H1 (cell line): ENCODE results near the gene LAMTOR5. TPM values are rescaled to one million over a fixed set of nuclear protein-coding genes. Genes with fewer than 3 reads are reported as not detected.

Source experiments
- CTCF ChIA-PET: fragments of 300-600 bp; sonication (Branson Sonifier 250); formaldehyde crosslinking; loops from one replicate; lab custom pipeline; 2021; ENCODE audit not compliant: partially characterized antibody; lab: Charles Lee
- POLR2A ChIA-PET: fragments of 300-600 bp; sonication (Branson Sonifier 250); formaldehyde crosslinking; loops from one replicate; lab custom pipeline; 2021; ENCODE audit warnings: inconsistent platforms; ENCODE audit not compliant: partially characterized antibody; lab: Charles Lee
- DNase-seq, 2 experiments: peaks; one replicate each; pipeline versions ENCODE4 v3.0.0 to v3.0.0-alpha.2; 2010 to 2022; ENCODE audit warnings: low spot score in 2 of 2, low read depth in 1 of 2, mixed read lengths in 1 of 2
- FAIRE-seq: peaks from 2 replicates; lab custom pipeline; 2011; peaks lifted over from hg19 to GRCh38; lab: Jason Lieb, UNC
- H2AFZ ChIP-seq: 2 replicates; pipeline ENCODE4 v1.8.1; 2012; ENCODE audit warnings: low read length, inconsistent platforms
- H2AK5ac ChIP-seq: 2 replicates; pipeline ENCODE4 v1.6.1; 2013; ENCODE audit warnings: low read depth, low read length
- H2BK120ac ChIP-seq: replicated peaks from 2 replicates; pipeline ENCODE3; 2013; ENCODE audit warnings: low read depth, low read length, inconsistent platforms
- H2BK12ac ChIP-seq: 2 replicates; pipeline ENCODE4 v1.6.1; 2013; ENCODE audit warnings: low read depth, low read length
- H2BK15ac ChIP-seq: 2 replicates; pipeline ENCODE4 v1.6.1; 2013; ENCODE audit warnings: low read length
- H2BK20ac ChIP-seq: 2 replicates; pipeline ENCODE4 v1.6.1; 2013; ENCODE audit warnings: low read length
- H2BK5ac ChIP-seq: 2 replicates; pipeline ENCODE4 v1.6.1; 2013; ENCODE audit warnings: low read depth, low read length
- H3K14ac ChIP-seq: 2 replicates; pipeline ENCODE4 v1.6.1; 2013; ENCODE audit warnings: inconsistent platforms; ENCODE audit not compliant: insufficient read length
- H3K18ac ChIP-seq: 2 replicates; pipeline ENCODE4 v1.6.1; 2013; ENCODE audit warnings: low read length; ENCODE audit errors: extremely low read depth
- H3K23ac ChIP-seq: 2 replicates; pipeline ENCODE4 v1.6.1; 2013; ENCODE audit warnings: inconsistent platforms; ENCODE audit not compliant: insufficient read length
- H3K23me2 ChIP-seq: 2 replicates; pipeline ENCODE4 v1.6.1; 2013; ENCODE audit warnings: low read depth, low read length
- H3K27ac ChIP-seq: 2 replicates; pipeline ENCODE4 v1.6.1; 2011; ENCODE audit warnings: low read depth, low read length, inconsistent platforms
- H3K27me3 ChIP-seq, 4 experiments: replicated peaks in 1 of 4; 1 replicate in 1 of 4; 2 replicates in 3 of 4; pipeline versions ENCODE4 v1.6.1 to v1.8.1; 2011 to 2013; ENCODE audit warnings: low read length in 3 of 4, mild to moderate bottlenecking in 3 of 4, inconsistent platforms in 2 of 4, mixed read lengths in 2 of 4, moderate library complexity in 1 of 4; ENCODE audit not compliant: control insufficient read depth in 3 of 4, insufficient read depth in 3 of 4; ENCODE audit errors: extremely low read depth in 1 of 4
- H3K36me3 ChIP-seq, 4 experiments: 2 replicates each; pipeline versions ENCODE4 v1.6.1 to v1.8.1; 2011 to 2013; ENCODE audit warnings: mild to moderate bottlenecking in 4 of 4, low read length in 3 of 4, moderate library complexity in 2 of 4, control low read depth in 1 of 4, inconsistent platforms in 1 of 4; ENCODE audit not compliant: insufficient read depth in 4 of 4, control insufficient read depth in 2 of 4
- H3K4ac ChIP-seq: replicated peaks from 2 replicates; pipeline ENCODE3; 2013; ENCODE audit warnings: low read length, low read depth, mixed read lengths, inconsistent platforms; ENCODE audit not compliant: insufficient read length
- H3K4me1 ChIP-seq, 4 experiments: replicated peaks in 1 of 4; 1 replicate in 1 of 4; 2 replicates in 3 of 4; pipeline versions ENCODE4 v1.6.1 to v1.8.1; 2011 to 2013; ENCODE audit warnings: low read length in 3 of 4, inconsistent platforms in 2 of 4, mixed read lengths in 1 of 4; ENCODE audit not compliant: insufficient read depth in 4 of 4, control insufficient read depth in 3 of 4
- H3K4me2 ChIP-seq, 2 experiments: 2 replicates each; pipeline versions ENCODE4 v1.6.1 to v1.8.1; 2011 to 2013; ENCODE audit warnings: low read depth in 2 of 2, low read length in 2 of 2, control low read depth in 1 of 2, inconsistent platforms in 1 of 2, mild to moderate bottlenecking in 1 of 2; ENCODE audit not compliant: insufficient read depth in 1 of 2
- H3K4me3 ChIP-seq, 4 experiments: fragments of 200-600, 300-600 bp in 1 of 4; sonication (generic), shearing (Covaris generic), sonication (Bioruptor Twin) in 1 of 4; 2 replicates each; pipeline versions ENCODE4 v1.5.1 to v1.8.1; 2011 to 2016; ENCODE audit warnings: low read length in 4 of 4, low read depth in 3 of 4, control low read depth in 2 of 4, inconsistent platforms in 2 of 4, mild to moderate bottlenecking in 2 of 4, mixed read lengths in 1 of 4, moderate library complexity in 1 of 4; ENCODE audit not compliant: insufficient read depth in 2 of 4; ENCODE audit errors: extremely low read depth in 1 of 4
- H3K56ac ChIP-seq: replicated peaks from 2 replicates; pipeline ENCODE3; 2013; ENCODE audit warnings: low read depth, mild to moderate bottlenecking, mixed read lengths, low read length, inconsistent platforms; ENCODE audit not compliant: insufficient read length
- H3K79me1 ChIP-seq: 2 replicates; pipeline ENCODE4 v1.6.1; 2013; ENCODE audit warnings: low read depth, low read length, control low read depth
- H3K79me2 ChIP-seq, 2 experiments: 2 replicates each; pipeline versions ENCODE4 v1.6.1 to v1.8.1; 2012 to 2013; ENCODE audit warnings: low read length in 2 of 2, mild to moderate bottlenecking in 2 of 2, inconsistent platforms in 1 of 2; ENCODE audit not compliant: insufficient read depth in 2 of 2, control insufficient read depth in 1 of 2
- H3K9ac ChIP-seq, 4 experiments: replicated peaks in 1 of 4; 1 replicate in 1 of 4; 2 replicates in 3 of 4; pipeline versions ENCODE4 v1.6.1 to v1.8.1; 2011 to 2013; ENCODE audit warnings: low read depth in 3 of 4, low read length in 3 of 4, control low read depth in 2 of 4, mild to moderate bottlenecking in 2 of 4, moderate library complexity in 2 of 4, inconsistent platforms in 1 of 4; ENCODE audit errors: extremely low read depth in 1 of 4
- H3K9me3 ChIP-seq, 2 experiments: 2 replicates each; pipeline versions ENCODE4 v1.6.1 to v1.8.1; 2012 to 2013; ENCODE audit warnings: mild to moderate bottlenecking in 2 of 2, moderate library complexity in 2 of 2, control low read depth in 1 of 2, inconsistent platforms in 1 of 2, low read depth in 1 of 2, low read length in 1 of 2, mixed read lengths in 1 of 2; ENCODE audit not compliant: insufficient read depth in 2 of 2
- H4K20me1 ChIP-seq, 2 experiments: replicated peaks in 1 of 2; 2 replicates each; pipeline versions ENCODE3 to v1.8.1; 2011 to 2013; ENCODE audit warnings: inconsistent platforms in 2 of 2, low read length in 2 of 2, mild to moderate bottlenecking in 1 of 2; ENCODE audit not compliant: insufficient read depth in 2 of 2, control insufficient read depth in 1 of 2
- H4K5ac ChIP-seq: 2 replicates; pipeline ENCODE4 v1.6.1; 2013; ENCODE audit warnings: low read length, low read depth, mixed read lengths, inconsistent platforms; ENCODE audit not compliant: insufficient read length
- H4K8ac ChIP-seq: 2 replicates; pipeline ENCODE4 v1.8.0; 2013; ENCODE audit warnings: mild to moderate bottlenecking, moderate library complexity, low read length, inconsistent platforms; ENCODE audit not compliant: insufficient read depth; ENCODE audit errors: extremely low read depth
- H4K91ac ChIP-seq: replicated peaks from 2 replicates; pipeline ENCODE3; 2013; ENCODE audit warnings: low read length, mixed read lengths, inconsistent platforms; ENCODE audit not compliant: insufficient read length
- JUN ChIP-seq: IDR thresholded peaks from 2 replicates; pipeline ENCODE4 v1.6.1; 2011; ENCODE audit warnings: low read depth, mild to moderate bottlenecking, improper control_type of control experiment, low read length
- MAX ChIP-seq: IDR thresholded peaks from 2 replicates; pipeline ENCODE4 v1.6.1; 2012; ENCODE audit warnings: inconsistent platforms
- WGBS, 2 experiments: shearing (Covaris generic) in 1 of 2; methylation state at CpG; one replicate each; pipeline versions ENCODE4 v1.1.6 to v1.1.7; 2013 to 2015; ENCODE audit warnings: low lambda C conversion rate in 2 of 2, mixed read lengths in 2 of 2, inconsistent platforms in 1 of 2, low coverage in 1 of 2, missing lambda C conversion rate in 1 of 2; ENCODE audit not compliant: insufficient replicate concordance in 2 of 2, insufficient coverage in 1 of 2, insufficient read length in 1 of 2; ENCODE audit errors: extremely low coverage in 1 of 2, missing lambda C conversion rate in 1 of 2; 5-methylcytosine and 5-hydroxymethylcytosine counted together
- polyA plus RNA-seq, 7 experiments: library from polyadenylated mRNA; depleted of rRNA in 3 of 7; stranded (reverse) in 5 of 7; unstranded in 2 of 7; fragments of >200 nt in 5 of 7; fragments of 200-250 nt in 2 of 7; gene quantifications; 1 replicate in 5 of 7; 2 replicates in 1 of 7; 4 replicates in 1 of 7; pipeline versions ENCODE4 v1.2.1 to v1.2.3, GENCODE V29; 2011 to 2013; ENCODE audit warnings: missing spikeins in 2 of 7, mixed read lengths in 2 of 7
- total RNA-seq: library from RNA; stranded (reverse); fragmentation: NEBNext Ultra II Directional; extraction: Animal tissue kit (Norgen Biotek cat#: 25700); gene quantifications from 2 replicates; pipeline ENCODE4 v1.2.1, GENCODE V29; 2021

The LAMTOR5 gene
- total and polyA plus RNA-seq, 2 of the 8 experiments (the other 6 are each of a cell fraction or from before 2014, with no cell fraction given) = 84.4 to 297 TPM

DNA sequence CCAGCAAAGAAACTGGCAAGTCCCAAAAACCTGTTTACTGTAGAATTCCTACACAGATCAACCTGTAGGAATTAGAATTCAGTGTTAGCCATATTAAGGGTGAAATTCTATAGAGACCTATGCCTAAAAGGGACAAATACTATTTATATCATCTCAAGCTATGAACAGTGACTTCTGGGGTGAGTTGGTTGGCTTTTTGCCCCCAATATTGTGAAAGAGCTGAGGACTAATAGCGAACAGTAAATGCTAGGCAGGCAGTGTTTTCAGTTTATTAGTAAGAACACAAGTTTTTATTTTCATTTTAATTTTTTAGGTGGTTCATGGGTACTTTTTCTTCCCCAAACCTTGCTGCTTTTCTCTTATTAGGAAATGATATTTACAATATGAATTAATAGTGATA is 32.0 kb downstream of the LAMTOR5 start:
- Histone ChIP-seq H3K27me3 (no peaks in the 10 kb centered on the region), H4K91ac (no peak overlapping the region), H3K36me3 (peaks cover 4 to 50% (median 15%) of the 10 kb centered on the region in 4 experiments; a peak in 7 of 8 replicates), H3K56ac (no peak overlapping the region), H2AK5ac (no peak overlapping the region), H3K79me2 (peaks cover 0 to 2% of the 10 kb centered on the region in 2 experiments; a peak in 1 of 4 replicates), H3K4me3 (no peak overlapping the region), H2BK5ac (no peak overlapping the region), H2BK20ac (no peak overlapping the region), H3K18ac (no peak overlapping the region), H2AFZ (no peak overlapping the region), H3K4ac (no peak overlapping the region), H2BK120ac (no peak overlapping the region), H3K23me2 (no peaks in the 10 kb centered on the region), H3K4me2 (no peak overlapping the region), H3K14ac (no peak overlapping the region), H4K5ac (no peak overlapping the region), H3K4me1 (no peaks in the 10 kb centered on the region), H2BK15ac (no peak overlapping the region), H3K9ac (no peak overlapping the region), H3K9me3 (no peaks in the 10 kb centered on the region), H3K27ac (no peak overlapping the region), H4K20me1 (peaks cover 2 to 3% of the 10 kb centered on the region in 2 experiments), H3K79me1 (no peaks in the 10 kb centered on the region), H2BK12ac (no peak overlapping the region), H3K23ac (no peak overlapping the region), H4K8ac (no peak overlapping the region)
- TF ChIP-seq JUN (no peak), MAX (no peak)
- FAIRE-seq (no peak), DNase-seq (no peak)
- POLR2A ChIA-PET = interaction anchor here (0.9 kb wide), 1 partner anchor 10 kb away, joined by 3 read pairs; no protein-coding TSS in a partner anchor
- WGBS, 2 experiments = 91% methylated on average over 1 of the region's 1 CpG; no CpG with 5 or more reads in 1 of the 2 experiments
- CTCF ChIA-PET = interaction anchor here (0.6 kb wide), 1 partner anchor 134 kb away, joined by 3 read pairs; no protein-coding TSS in a partner anchor
